MV-4-11 (cell line): ENCODE measurements around the gene TTN.
"Not testable (repeated sequence)": the region's sequence is repeated elsewhere in the genome, so short reads cannot be mapped to it uniquely, and the experiment has no call there.

Source experiments
- DNase-seq: peaks from one replicate; lab custom pipeline; 2025; lab: John Stamatoyannopoulos, UW

The TTN gene

DNA sequence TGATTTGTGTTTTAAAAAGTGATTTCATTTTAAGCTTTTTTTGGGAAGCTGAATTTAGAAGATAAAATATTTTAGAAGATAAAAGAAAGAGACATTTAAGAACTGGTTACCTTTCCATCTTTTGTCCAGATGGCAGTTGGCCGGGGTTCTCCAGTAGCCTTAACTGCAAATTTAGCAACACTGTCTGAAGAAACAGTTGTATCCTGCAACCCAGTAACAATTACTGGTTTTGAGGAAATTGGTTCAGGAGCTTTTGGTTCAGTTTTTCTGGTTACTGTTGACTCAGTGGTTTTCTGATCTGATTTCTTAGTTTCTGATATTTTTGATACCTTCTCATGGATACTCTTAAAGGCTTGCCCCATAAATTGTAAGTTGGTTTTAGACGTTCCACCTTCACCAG lies 277.1 kb downstream of the TTN start:
- DNase-seq, result peak; percentile 73

DNA sequence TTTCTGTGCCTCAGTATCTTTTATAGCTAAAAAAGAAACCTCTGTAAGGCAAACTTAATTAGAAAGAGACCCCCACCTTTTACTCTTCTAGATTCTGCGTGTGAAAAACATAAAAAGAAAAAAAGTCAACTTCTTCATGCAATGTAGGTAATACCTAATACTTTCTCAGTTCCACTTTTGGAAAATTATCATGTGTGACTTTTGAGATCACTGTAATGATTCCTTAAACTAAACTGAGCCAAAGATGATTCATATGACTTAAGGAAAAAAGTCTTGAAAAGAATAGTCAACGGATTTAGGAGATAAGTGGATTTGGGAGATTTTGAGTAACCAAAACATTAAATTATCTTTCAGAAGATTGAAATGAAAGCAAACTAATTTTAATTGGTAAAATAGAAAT lies 278.0 kb downstream of the TTN start:
- DNase-seq, result no peak

DNA sequence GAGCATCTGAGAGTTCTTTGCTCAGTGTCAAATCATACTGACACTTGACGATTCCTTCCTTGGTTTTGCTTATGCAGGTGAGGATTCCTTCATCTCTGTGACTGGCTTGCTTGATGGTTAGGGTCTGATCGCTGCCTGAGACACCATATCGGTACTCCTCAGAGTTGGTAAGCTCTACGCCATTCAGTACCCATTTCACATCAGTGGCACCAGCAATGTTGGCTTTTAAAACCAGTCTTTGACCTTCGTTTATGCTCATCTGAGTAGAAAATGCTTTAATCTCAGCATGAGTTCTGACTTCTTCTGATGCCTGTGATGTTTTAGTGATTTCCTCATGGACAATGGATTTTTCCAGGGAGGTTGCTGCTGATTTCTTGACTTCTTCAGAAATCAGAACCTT lies 278.6 kb downstream of the TTN start:
- no peak for DNase-seq

DNA sequence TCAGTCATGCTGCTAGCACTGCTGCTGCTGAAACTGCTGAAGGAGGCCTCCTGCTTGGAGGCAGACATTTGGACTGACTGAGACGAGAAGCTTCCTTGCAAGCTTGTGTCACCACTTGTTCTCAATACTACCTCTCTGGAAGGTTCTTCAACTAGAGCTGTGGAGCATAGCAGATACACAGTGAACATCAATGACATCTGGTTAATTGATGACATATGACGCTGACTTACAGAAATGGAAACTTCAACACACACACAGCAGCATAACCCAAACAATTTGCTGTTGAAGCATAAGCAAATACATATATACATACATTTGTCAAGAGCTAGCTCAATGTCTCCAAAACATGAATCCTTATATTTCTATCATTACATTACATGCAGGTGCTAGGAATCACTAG lies 279.6 kb downstream of the TTN start:
- DNase-seq, result no peak

DNA sequence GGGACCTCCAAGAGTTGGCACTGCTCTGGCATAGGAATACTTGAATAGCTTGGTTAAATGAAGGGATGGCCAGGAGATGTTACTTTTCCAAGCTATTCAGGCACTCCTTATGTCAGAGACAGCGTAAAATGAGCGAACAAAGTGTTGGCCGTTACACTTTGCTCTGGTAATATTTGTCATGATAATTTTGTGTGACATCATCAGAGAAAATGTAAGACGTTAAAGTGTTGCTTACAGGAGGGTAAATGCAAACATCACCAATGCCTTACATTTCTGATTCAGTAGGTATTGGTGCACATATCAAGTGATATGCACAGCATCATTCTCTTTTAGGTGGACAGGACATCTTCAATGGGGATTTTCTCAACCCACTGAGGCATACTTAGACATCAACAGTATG lies 281.0 kb downstream of the TTN start:
- DNase-seq, result no peak

DNA sequence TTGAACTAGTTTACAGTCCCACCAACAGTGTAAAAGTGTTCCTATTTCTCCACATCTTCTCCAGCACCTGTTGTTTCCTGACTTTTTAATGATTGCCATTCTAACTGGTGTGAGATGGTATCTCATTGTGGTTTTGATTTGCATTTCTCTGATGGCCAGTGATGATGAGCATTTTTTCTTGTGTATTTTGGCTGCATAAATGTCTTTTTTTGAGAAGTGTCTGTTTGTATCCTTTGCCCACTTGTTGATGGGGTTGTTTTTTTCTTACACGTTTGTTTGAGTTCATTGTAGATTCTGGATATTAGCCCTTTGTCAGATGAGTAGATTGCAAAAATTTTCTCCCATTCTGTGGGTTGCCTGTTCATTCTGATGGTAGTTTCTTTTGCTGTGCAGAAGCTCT lies 281.8 kb downstream of the TTN start:
- DNase-seq, result not testable (repeated sequence)

DNA sequence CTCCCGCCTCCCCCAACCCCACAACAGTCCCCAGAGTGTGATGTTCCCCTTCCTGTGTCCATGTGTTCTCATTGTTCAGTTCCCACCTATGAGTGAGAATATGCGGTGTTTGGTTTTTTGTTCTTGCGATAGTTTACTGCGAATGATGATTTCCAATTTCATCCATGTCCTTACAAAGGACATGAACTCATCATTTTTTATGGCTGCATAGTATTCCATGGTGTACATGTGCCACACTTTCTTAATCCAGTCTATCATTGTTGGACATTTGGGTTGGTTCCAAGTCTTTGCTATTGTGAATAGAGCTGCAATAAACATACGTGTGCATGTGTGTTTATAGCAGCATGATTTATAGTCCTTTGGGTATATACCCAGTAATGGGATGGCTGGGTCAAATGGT lies 282.2 kb downstream of the TTN start:
- DNase-seq, result not testable (repeated sequence)

DNA sequence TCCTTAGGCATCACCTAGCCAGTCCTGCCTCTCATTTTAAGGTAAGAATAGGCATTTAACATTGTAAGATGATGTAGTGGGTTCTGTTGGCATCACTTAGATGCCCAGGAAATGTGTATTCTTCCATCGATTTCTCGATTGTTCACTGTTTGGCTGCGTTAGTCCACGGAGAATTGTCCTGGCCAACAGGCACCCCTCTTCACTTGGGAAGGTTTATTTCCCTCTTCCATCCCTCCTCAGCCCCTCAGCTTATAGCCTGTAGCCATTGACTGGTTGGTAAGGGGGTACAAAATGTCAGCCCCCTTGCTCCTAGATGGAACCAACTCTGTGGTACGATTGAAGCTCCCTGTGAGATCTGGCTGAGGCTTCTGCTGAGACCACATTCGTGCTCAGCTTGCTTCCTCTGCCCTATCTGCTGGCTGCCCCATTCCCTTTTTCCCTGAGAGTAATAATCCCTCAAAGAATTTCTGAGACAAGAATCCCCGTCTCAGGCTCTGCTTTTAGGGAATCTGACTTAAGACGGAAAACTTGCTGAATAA lies 283.6 kb downstream of the TTN start:
- DNase-seq, result no peak

DNA sequence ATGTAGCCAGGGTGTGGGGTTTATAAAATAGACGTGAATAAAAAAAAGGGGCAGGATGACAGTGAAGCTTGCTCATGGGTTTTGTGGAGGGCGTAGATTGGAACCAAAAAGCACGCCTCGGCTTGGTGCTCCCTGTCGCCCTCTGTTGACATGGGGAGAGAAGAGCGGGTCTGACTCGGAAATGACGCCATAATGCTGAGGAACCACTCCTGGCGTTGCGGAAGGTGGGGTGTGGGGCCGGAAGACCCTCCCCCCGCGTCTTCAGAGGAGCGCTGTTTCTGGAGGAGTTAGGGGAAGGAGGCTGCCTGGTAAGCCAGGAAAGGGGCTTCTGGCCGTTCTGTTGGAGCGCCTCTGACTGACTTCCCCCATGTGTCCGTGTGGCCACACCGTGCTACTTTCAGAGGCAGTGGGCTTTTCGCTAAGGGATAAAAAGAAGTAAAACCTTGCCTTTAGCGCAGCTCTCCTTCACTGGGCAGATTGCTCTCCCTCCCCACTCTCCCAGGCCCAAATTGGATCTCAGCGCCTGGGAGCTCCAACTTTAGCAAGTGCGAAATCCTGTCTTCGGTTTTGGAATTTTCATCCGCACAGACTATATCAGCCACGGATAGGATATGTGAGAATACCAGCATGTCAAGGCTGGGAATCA lies 284.1 kb downstream of the TTN start:
- DNase-seq, result peak; percentile 91

DNA sequence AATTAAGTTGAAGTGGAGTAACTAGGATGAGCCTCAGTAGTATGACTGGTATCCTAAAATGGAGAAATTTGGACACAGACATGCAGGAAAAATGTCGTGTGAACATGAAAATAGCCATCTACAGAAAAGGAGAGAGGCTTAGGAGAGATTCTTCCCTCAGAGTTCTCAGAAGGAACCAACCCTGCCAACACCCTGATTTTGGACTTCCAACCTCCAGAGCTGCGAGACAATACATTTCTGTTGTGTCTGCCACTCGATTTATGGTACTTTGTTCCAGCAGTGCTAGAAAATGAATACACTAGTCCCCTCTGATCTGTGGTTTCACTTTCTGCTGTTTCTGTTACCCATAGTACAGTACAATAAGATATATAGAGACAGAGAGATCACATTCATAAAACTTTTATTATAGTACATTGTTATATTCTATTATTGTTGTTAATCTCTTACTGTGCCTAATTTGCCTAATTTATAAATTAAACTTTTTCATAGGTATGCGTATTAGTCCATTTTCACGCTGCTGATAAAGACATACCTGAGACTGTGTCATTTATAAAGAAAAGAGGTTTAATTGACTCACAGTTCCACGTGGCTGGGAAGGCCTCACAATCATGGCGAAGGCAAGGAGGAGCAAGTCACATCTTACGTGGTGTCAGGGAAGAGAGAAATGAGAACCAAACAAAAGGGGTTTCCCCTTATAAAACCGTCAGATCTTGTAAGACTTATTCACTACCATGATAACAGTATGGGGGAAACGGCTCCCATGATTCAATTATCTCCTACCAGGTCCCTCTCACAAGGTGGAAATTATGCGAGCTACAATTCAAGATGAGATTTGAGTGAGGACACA lies 285.7 kb downstream of the TTN start:
- DNase-seq, result no peak

DNA sequence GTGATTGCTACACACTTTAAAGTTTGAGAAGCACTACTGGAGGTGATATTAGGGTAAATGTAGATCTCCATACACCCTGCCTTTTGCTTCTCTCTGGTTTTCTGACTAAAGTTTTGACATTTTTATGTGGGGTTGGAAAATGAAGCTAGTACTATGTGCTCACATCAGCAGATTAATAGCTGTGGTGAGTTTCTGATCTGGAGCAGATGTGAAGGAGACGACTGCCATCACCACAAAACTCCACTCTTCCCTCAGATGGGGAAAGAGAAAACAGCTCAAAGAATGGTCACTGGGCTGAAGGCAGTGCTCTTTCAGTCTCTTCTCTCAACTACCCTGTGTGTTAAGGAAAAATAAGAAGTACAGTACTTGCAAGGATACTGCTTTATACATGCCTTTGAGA lies 289.7 kb downstream of the TTN start:
- no peak for DNase-seq

DNA sequence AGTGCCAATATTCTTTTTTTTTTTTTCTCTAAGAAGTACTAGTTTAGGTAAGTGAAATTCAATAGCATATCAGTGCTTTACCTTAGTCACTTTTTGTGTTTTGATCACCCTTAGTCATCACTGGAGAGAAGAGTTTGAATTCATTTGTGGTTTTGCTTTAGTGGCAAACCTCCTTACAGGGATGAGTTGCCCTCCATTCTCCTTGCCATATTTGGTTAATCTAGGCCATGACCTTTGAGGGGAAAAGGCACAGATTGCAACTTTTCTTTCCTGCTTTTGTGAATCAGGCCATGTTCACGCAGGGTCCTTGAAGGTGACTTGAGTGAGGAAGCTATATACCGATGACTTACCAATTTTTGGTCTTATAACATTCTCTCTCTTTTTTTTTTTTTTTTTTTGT lies 292.6 kb downstream of the TTN start:
- DNase-seq, result peak; percentile 35

DNA sequence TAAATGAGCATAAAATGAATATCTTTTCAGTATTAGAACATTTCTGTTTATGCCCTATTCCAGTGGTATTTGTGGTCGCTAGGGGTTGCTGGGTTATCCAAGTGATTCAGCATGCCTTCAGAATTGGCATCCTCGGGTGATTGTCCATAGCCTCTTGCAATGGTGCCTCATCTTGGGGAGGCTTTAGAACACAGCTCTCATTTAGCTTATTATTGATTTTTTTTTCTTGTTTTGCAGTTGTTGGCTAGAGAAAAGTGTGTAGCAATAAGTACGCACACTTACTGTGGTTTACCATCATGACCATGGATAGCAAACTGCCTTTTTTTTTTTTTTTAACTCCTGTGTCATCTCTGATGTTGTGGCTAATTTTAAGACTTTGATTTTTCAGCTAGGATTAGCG lies 293.3 kb downstream of the TTN start:
- DNase-seq, result peak; percentile 74

DNA sequence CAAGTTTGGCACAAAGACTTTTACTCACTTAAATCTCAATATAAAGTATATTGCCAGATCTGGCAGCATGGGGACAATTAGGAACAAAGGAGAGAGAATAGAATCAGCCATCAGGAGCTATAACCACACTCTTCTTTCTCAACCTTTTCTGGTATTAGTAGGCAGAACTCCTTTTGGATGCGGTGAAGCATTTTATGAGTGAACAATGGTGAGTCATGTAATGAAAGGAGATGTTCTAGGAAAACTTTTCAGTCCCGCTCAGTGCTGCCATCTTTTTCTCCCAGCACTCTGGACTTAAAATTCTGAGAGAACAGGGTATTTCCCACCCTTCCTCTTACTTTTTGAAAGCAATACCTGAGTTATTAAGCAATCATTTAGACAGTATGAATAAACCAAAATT lies 294.7 kb downstream of the TTN start:
- no peak for DNase-seq

DNA sequence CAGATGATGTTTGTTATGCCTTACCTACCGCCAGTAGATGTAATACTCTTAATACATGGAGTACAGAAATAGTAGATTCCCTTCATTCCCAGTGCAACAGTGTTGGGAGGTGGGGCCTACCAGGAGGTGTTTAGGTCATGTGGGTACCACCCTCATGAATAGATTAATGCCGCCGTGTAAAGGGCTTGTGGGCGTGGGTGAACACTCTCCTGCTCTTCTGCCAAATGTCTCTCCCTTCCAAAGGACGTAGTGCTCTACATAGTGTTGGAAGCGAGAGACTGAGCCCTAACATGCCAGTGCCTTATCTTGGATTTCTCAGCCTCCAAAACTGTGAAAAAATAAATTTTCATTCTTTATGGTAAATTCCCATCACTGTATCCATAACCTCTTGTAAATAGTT lies 296.8 kb downstream of the TTN start:
- no peak for DNase-seq

DNA sequence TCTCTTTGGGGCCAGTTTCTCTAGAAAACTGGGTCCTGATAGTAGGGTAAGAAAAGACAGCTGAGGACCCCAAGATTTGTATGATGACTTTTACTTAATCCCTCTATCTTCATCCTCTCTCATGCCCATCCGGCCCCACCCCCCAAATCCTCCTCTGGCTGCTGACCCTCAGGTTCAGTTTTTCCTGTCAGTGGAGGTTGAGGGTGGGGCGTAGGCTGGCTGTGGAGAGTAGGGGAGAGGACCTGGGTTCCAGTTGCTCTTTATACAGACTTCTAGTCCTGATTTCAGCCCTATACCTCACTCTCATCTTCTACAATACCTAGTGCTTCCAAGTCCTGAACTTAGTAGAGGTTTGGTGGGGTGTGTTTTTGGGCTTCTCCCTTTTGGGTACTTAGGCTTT lies 298.6 kb downstream of the TTN start:
- DNase-seq, result no peak

DNA sequence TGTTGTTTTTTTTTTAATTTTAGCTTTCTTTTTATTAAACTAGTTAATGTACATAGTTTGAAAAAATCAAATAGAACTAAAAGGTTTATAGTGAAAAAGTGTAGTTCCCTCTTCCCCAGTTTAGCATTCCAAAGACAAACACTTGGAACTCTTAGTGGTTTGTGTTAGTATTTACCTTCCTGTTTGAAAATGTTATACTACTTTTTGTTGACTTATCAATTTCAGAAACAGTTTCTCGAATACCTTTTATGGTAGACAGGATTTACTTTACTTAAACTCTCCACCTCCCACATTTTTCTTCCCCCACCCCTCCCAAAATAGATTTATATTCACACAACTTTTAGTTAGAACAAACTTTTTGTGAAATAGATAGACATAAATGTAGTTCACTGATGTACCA lies 300.3 kb downstream of the TTN start:
- DNase-seq, result no peak

DNA sequence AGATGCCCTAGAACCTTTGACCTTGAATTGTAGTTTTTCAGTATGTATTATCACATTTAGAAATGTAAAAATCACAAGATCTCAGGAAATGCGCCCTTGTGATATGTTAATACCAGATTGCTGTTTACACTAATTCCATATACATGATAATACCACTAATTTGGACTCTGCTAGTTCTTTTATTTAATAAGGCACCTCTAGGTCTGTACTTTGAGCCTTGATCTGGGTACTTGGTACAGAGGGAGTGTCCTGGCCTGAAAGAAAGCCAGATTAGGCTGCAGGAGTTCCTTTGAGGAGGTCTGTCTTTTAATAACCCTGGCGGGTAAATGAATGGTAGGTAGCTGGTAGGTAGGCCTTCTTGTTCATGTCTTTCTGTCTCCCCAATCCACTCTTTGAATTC lies 300.7 kb downstream of the TTN start:
- no peak for DNase-seq

DNA sequence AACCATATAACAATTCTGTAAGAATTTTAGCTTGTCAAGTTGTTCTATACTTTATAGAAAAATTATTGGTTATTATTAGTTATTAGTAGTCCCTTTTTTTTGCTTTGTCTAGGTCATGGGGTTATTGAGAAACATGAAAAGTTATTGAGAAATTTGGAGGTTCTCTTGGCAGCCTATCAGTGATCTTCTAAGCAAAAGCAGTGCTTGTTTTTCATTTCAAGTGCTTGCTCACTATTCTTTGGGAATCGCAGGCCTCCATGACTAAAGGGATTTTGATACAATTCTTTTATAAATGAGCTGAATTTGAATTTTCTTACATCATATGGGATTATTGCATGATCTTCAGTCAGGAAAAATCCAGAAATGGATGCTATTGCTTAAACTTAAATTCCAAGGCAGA lies 301.1 kb downstream of the TTN start:
- no peak for DNase-seq

DNA sequence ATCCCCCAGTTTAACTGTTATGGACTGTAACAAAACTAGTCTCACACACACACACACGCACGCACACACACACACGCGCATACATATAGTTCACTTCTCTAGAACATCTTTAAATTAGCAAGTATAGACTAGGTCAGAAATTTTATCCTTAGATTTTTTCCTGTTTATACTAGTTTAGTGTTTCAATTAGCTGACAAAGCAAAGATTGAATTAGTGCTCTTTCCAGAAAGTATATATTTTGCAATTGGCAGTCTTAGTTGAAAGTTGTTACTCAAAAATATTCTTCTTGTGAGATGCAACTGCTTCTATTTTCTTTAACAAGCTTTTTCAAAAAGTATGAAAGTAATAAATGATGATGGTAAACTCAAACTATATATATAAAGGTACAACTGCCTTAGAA lies 304.5 kb downstream of the TTN start:
- no peak for DNase-seq

DNA sequence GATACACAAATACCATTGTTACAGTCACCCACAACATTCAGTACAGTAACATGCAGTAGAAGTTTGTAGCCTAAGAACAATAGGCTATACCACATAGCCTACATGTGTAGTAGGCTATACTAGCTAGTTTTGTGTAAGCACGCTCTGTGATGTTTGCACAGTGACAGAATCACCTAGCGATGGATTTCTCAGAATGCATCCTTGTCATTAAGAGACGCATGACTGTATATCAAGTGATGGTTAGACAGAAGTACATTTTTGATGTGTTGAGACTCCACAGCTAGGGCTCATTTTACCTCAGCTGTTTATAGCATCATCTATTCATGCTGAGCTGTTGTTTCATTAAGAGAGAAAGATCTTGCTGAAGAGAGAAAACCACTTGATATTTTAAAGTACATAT lies 307.6 kb downstream of the TTN start:
- no peak for DNase-seq

DNA sequence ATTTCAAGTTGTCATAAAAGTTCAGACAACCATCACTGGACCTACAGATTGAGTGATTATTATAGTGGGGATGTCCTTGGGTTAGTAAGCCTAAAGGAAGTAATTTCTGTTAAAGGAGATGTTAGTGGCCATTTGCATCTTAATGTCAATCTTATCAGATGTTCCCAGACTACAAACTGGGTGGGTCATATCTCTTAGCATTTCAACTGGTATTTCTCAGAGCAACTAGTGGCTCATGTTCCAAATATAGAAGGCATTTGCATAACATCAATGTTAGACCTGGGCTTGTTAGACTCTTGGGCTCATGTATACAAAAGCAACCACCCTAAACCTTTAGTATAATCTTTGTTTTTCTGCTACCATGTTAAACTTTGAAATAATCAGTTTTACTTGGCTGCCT lies 309.1 kb downstream of the TTN start:
- DNase-seq, result no peak

DNA sequence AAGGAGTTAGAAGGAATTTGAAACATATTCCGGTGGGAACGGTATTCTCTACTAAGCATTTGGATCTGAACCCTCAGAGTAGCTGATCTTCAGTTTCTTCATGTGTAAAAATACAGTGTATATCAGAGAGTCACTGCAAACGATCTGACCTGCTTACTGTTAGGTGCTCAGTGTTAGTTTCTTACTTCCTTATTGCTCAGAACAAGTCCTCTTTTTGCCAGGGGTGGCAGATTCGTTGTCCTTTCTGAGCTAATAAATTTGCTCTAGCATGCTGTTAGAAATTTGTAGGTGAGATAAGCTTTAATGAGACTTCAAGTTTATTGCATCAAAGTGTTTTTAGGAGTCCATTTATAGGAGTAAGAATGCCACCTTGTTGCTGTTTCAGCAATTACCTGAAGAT lies 311.2 kb downstream of the TTN start:
- DNase-seq, result no peak

DNA sequence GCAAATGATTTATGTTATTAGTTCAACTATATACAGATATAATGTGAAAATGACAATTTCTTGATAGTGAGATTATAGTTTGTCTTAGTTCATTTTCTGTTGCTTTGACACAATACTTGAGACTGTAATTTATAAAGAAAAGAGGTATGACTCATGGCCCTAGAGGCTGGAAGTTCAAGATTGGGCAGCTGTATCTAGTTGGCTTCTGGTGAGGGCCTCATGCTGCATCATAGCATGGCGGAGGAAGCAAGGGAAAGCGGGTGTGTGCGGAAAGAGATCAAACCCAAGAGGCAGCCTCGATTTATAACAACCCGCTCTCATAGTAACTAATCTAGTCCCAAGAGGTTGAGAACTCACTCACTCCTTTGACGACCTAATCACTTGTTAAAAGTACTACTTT lies 315.6 kb downstream of the TTN start:
- no peak for DNase-seq
